A549 (cell line): Measurements from ENCODE around the gene TCEA3. TPM values are rescaled to one million over a fixed set of nuclear protein-coding genes. Genes with fewer than 3 reads are reported as not detected.

Experiments used
- ATAC-seq, 2 experiments: fragments of 200-7000 bp in 1 of 2; fragments of >200 bp in 1 of 2; cut with Nextera tagmentation in 1 of 2; cut with Tn5 transposase in 1 of 2; 3 replicates each; pipeline versions ENCODE4 v1.8.0 to v1.9.1; 2018 to 2020; ENCODE audit warnings: mild to moderate bottlenecking in 1 of 2, moderate library complexity in 1 of 2
- CTCF ChIA-PET: fragments of 300-600 bp; sonication (Branson Sonifier 250); formaldehyde crosslinking; extraction: SDS; loops from one replicate; lab custom pipeline; 2021; ENCODE audit warnings: antibody characterized with exemption, inconsistent platforms; lab: Yijun Ruan, JAX
- POLR2A ChIA-PET: fragments of 350-600 bp; formaldehyde crosslinking; extraction: SDS; loops from one replicate; lab custom pipeline; 2021; ENCODE audit warnings: antibody characterized with exemption, inconsistent platforms; lab: Yijun Ruan, JAX
- DNase-seq, 2 experiments: peaks; one replicate each; pipeline versions ENCODE4 v3.0.0 to v3.0.0-alpha.2; 2011 to 2016; ENCODE audit warnings: low read depth in 1 of 2, low spot score in 1 of 2
- FAIRE-seq: peaks from 2 replicates; lab custom pipeline; 2011; peaks lifted over from hg19 to GRCh38; lab: Jason Lieb, UNC
- H3K27ac ChIP-seq, 2 experiments: fragments of >200 bp; sonication (Bioruptor Twin); formaldehyde crosslinking; 3 replicates each; pipeline ENCODE4 v1.5.1; 2016 to 2017
- H3K4me1 ChIP-seq: fragments of >200 bp; sonication (Bioruptor Twin); formaldehyde crosslinking; 3 replicates; pipeline ENCODE4 v1.6.1; 2016
- H3K4me2 ChIP-seq: fragments of >200 bp; sonication (Bioruptor Twin); formaldehyde crosslinking; 3 replicates; pipeline ENCODE4 v1.6.1; 2016
- H3K4me3 ChIP-seq: fragments of >200 bp; sonication (Bioruptor Twin); formaldehyde crosslinking; 3 replicates; pipeline ENCODE4 v1.5.1; 2016
- H3K9me3 ChIP-seq: fragments of >200 bp; sonication (Bioruptor Twin); formaldehyde crosslinking; 3 replicates; pipeline ENCODE4 v1.6.1; 2016
- EHF ChIP-seq: fragments of 250-450 bp; sonication (Bioruptor Pico); IDR thresholded peaks from 2 replicates; pipeline ENCODE4 v1.5.0; 2020; ENCODE audit warnings: mild to moderate bottlenecking
- EHMT2 ChIP-seq: fragments of 200-600 bp; sonication (generic); IDR thresholded peaks from 2 replicates; pipeline ENCODE4 v1.6.1; 2016; ENCODE audit warnings: antibody characterized with exemption, low read depth, mild to moderate bottlenecking, moderate library complexity
- FOXS1 ChIP-seq: fragments of 250-450 bp; sonication (Bioruptor Pico); IDR thresholded peaks from 2 replicates; pipeline ENCODE4 v1.5.0; 2020; ENCODE audit warnings: mild to moderate bottlenecking, moderate library complexity
- HEYL ChIP-seq: fragments of 250-450 bp; sonication (Bioruptor Pico); IDR thresholded peaks from 2 replicates; pipeline ENCODE4 v1.8.0; 2021; ENCODE audit warnings: mild to moderate bottlenecking, moderate library complexity
- HOXA7 ChIP-seq: fragments of 250-450 bp; sonication (Bioruptor Pico); IDR thresholded peaks from 2 replicates; pipeline ENCODE4 v1.5.0; 2020; ENCODE audit warnings: mild to moderate bottlenecking, moderate library complexity
- HOXB5 ChIP-seq: fragments of 250-450 bp; sonication (Bioruptor Pico); IDR thresholded peaks from 2 replicates; pipeline ENCODE4 v1.5.0; 2020; ENCODE audit warnings: mild to moderate bottlenecking, moderate library complexity
- JUNB ChIP-seq: fragments of >200 bp; sonication (Bioruptor Twin); formaldehyde crosslinking; IDR thresholded peaks from 2 replicates; pipeline ENCODE4 v1.6.1; 2016
- MAZ ChIP-seq: fragments of 150-350 bp; IDR thresholded peaks from 2 replicates; pipeline ENCODE4 v1.6.1; 2014; ENCODE audit warnings: antibody characterized with exemption, low read depth, low read length, borderline replicate concordance
- PHF8 ChIP-seq: fragments of 200-600 bp; sonication (generic); IDR thresholded peaks from 2 replicates; pipeline ENCODE4 v1.6.1; 2016; ENCODE audit warnings: low read depth, mild to moderate bottlenecking, antibody characterized with exemption, moderate library complexity, borderline replicate concordance
- POLR2A ChIP-seq: IDR thresholded peaks from 2 replicates; pipeline ENCODE4 v1.6.1; 2012; ENCODE audit warnings: mild to moderate bottlenecking, low read length
- RAD21 ChIP-seq, 2 experiments: fragments of >200 bp in 1 of 2; sonication (Bioruptor Twin) in 1 of 2; formaldehyde crosslinking in 1 of 2; IDR thresholded peaks in 1 of 2; conservative IDR thresholded peaks in 1 of 2; 2 replicates in 1 of 2; 3 replicates in 1 of 2; pipeline ENCODE4 v1.6.1; 2012 to 2018; ENCODE audit warnings: inconsistent platforms in 1 of 2
- RARB ChIP-seq: fragments of 250-450 bp; sonication (Bioruptor Pico); IDR thresholded peaks from 2 replicates; pipeline ENCODE4 v1.8.0; 2021; ENCODE audit warnings: mild to moderate bottlenecking, moderate library complexity
- RFX5 ChIP-seq: fragments of 450-650 bp; IDR thresholded peaks from 2 replicates; pipeline ENCODE4 v1.7.1; 2014; ENCODE audit warnings: antibody characterized with exemption, mild to moderate bottlenecking, moderate library complexity
- ZNF302 ChIP-seq: fragments of 250-450 bp; sonication (Bioruptor Pico); IDR thresholded peaks from 2 replicates; pipeline ENCODE4 v1.9.0; 2021; ENCODE audit warnings: inconsistent platforms, mild to moderate bottlenecking, moderate library complexity
- WGBS: methylation state at CpG from one replicate; pipeline ENCODE4 v1.1.6; 2017; ENCODE audit errors: missing lambda C conversion rate; 5-methylcytosine and 5-hydroxymethylcytosine counted together
- polyA plus RNA-seq, 4 experiments: library from polyadenylated mRNA; depleted of rRNA in 3 of 4; stranded (reverse); fragments of >200 nt; fragmentation: RNase III in 1 of 4; extraction: RNeasy Plus Mini Kit Qiagen cat#74134 plus additional on column Dnase treatment in 1 of 4; gene quantifications; 2 replicates in 3 of 4; 3 replicates in 1 of 4; pipeline ENCODE4 v1.2.3, GENCODE V29; 2011 to 2017
- TF ChIP-seq, protein P1 (sequence below): fragments of 450-650 bp; IDR thresholded peaks from 2 replicates; pipeline ENCODE4 v1.6.1; 2014; ENCODE audit warnings: antibody characterized with exemption
- TF ChIP-seq, protein P2 (sequence below): IDR thresholded peaks from 2 replicates; pipeline ENCODE4 v1.6.1; 2012
- TF ChIP-seq, protein P3 (sequence below): fragments of 200-600 bp; sonication (generic); IDR thresholded peaks from 2 replicates; pipeline ENCODE4 v1.6.1; 2016; ENCODE audit warnings: antibody characterized with exemption, mild to moderate bottlenecking, moderate library complexity
- TF ChIP-seq, protein P4 (sequence below): fragments of 150-350 bp; IDR thresholded peaks from 2 replicates; pipeline ENCODE4 v1.6.1; 2014; ENCODE audit warnings: low read depth, mild to moderate bottlenecking, low read length
- TF ChIP-seq, protein P5 (sequence below): fragments of 250-450 bp; sonication (Bioruptor Pico); IDR thresholded peaks from 2 replicates; pipeline ENCODE4 v1.5.0; 2020; ENCODE audit warnings: low read depth, mild to moderate bottlenecking, moderate library complexity

The TCEA3 gene
- polyA plus RNA-seq, 2 of the 4 experiments (the other 2 are of a cell fraction): 0.58 TPM

DNA sequence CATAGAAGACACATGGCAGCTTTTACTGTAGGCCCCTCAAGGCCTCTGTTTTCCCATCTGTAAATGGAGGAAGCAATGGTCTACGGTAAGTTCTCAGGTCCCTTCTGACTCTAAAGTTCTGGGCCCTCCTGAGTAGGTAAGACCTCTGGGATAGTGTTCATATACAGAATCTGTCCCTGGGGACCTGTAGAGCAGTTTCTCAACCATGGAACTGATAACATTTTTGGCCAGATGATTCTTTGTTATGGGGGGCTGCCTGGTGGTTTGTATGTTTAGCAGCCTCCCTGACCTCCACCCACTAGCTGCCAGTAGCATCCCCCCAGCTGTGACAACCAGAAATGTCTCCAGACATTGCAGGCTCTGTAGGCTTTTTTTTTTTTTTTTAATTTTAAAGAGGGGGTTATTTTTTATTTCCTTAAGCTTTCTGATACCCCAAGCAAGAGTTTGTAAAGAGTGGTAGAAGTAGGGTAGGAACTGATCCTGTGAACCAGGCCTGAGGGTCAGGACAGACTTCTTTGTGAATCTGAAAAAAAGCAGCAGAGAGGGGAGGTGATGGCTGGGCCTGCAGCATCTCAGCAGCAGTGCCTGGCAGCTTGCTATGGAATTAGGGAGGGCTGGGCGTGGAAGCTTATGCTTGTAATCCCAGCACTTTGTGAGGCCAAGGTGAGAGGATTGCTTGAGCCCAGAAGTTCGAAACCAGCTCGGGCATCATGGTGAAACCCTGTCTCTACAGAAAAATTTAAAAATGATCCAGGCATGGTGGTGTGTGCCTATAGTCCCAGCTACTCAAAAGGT, 20.2 kb upstream of the TCEA3 start (continued):
- TF ChIP-seq RAD21 (conservative IDR thresholded peaks at IDR 0.05 in 1 of 2, IDR thresholded peaks at IDR 0.05 in 1 of 2) (no peak), PHF8 (no peak), MAZ (no peak)
- TF ChIP-seq, all 56 proteins: peak for 0

DNA sequence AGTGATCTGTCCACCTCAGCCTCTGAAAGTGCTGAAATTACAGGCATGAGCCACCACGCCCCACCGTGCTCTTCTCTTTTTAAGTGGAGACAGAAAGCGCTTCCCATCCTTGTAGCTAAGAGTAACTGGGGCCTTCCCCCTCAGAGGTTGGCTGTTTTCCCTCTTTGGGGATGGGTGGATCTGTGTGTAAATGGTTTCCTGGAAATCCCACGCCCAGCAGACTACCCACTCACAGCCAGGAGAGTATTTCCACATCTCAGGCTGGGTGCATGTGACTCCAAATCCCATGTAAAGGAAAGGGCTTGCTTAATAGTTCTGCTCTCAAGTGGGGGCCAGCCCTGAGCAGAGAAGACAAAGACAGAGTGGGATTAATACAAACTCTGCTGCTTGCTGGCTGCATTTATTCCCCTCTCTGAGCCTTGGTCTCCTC, 19.6 kb upstream of the TCEA3 start:
- H3K27ac ChIP-seq: no peak overlapping the region
- H3K9me3 ChIP-seq: no peaks in the 10 kb centered on the region
- WGBS: 91% methylated on average over 4 of the region's 4 CpGs
- H3K4me1 ChIP-seq: no peaks in the 10 kb centered on the region
- FAIRE-seq: no peak
- TF ChIP-seq POLR2A (no peak), HOXB5 (CRISPR knock-in tag) (no peak), PHF8 (no peak), RARB (no peak), EHF (CRISPR knock-in tag) (no peak), JUNB (no peak), ZNF302 (no peak), HEYL (CRISPR knock-in tag) (no peak), FOXS1 (CRISPR knock-in tag) (no peak), HOXA7 (CRISPR knock-in tag) (no peak), RFX5 (no peak), EHMT2 (no peak)
- TF ChIP-seq, protein P1, sequence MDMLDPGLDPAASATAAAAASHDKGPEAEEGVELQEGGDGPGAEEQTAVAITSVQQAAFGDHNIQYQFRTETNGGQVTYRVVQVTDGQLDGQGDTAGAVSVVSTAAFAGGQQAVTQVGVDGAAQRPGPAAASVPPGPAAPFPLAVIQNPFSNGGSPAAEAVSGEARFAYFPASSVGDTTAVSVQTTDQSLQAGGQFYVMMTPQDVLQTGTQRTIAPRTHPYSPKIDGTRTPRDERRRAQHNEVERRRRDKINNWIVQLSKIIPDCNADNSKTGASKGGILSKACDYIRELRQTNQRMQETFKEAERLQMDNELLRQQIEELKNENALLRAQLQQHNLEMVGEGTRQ: no peak
- TF ChIP-seq, protein P2, sequence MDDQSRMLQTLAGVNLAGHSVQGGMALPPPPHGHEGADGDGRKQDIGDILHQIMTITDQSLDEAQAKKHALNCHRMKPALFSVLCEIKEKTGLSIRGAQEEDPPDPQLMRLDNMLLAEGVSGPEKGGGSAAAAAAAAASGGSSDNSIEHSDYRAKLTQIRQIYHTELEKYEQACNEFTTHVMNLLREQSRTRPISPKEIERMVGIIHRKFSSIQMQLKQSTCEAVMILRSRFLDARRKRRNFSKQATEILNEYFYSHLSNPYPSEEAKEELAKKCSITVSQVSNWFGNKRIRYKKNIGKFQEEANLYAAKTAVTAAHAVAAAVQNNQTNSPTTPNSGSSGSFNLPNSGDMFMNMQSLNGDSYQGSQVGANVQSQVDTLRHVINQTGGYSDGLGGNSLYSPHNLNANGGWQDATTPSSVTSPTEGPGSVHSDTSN: no peak
- TF ChIP-seq, protein P3, sequence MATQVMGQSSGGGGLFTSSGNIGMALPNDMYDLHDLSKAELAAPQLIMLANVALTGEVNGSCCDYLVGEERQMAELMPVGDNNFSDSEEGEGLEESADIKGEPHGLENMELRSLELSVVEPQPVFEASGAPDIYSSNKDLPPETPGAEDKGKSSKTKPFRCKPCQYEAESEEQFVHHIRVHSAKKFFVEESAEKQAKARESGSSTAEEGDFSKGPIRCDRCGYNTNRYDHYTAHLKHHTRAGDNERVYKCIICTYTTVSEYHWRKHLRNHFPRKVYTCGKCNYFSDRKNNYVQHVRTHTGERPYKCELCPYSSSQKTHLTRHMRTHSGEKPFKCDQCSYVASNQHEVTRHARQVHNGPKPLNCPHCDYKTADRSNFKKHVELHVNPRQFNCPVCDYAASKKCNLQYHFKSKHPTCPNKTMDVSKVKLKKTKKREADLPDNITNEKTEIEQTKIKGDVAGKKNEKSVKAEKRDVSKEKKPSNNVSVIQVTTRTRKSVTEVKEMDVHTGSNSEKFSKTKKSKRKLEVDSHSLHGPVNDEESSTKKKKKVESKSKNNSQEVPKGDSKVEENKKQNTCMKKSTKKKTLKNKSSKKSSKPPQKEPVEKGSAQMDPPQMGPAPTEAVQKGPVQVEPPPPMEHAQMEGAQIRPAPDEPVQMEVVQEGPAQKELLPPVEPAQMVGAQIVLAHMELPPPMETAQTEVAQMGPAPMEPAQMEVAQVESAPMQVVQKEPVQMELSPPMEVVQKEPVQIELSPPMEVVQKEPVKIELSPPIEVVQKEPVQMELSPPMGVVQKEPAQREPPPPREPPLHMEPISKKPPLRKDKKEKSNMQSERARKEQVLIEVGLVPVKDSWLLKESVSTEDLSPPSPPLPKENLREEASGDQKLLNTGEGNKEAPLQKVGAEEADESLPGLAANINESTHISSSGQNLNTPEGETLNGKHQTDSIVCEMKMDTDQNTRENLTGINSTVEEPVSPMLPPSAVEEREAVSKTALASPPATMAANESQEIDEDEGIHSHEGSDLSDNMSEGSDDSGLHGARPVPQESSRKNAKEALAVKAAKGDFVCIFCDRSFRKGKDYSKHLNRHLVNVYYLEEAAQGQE: no peak
- TF ChIP-seq, protein P4, sequence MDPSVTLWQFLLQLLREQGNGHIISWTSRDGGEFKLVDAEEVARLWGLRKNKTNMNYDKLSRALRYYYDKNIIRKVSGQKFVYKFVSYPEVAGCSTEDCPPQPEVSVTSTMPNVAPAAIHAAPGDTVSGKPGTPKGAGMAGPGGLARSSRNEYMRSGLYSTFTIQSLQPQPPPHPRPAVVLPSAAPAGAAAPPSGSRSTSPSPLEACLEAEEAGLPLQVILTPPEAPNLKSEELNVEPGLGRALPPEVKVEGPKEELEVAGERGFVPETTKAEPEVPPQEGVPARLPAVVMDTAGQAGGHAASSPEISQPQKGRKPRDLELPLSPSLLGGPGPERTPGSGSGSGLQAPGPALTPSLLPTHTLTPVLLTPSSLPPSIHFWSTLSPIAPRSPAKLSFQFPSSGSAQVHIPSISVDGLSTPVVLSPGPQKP: no peak
- TF ChIP-seq, protein P5, sequence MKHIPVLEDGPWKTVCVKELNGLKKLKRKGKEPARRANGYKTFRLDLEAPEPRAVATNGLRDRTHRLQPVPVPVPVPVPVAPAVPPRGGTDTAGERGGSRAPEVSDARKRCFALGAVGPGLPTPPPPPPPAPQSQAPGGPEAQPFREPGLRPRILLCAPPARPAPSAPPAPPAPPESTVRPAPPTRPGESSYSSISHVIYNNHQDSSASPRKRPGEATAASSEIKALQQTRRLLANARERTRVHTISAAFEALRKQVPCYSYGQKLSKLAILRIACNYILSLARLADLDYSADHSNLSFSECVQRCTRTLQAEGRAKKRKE: no peak
- TF ChIP-seq, all 56 proteins: peak for 0
- DNase-seq (no peak), ATAC-seq (no peak)
- ChIA-PET CTCF (interaction anchor here (0.8 kb wide), 1 partner anchor 19 kb away, joined by 3 read pairs; no protein-coding TSS in a partner anchor), POLR2A (no interaction called here)
- H3K4me3 ChIP-seq: no peak overlapping the region
- no peak overlapping the region for H3K4me2 ChIP-seq
